GM20431 (cell line): Measurements from ENCODE around the gene MIDN.

Experiments used
- in situ Hi-C: fragments of 300-500 bp; cut with MseI, MboI; formaldehyde crosslinking; loops from one replicate; pipeline ENCODE4 v1.15.0; 2020; ENCODE audit warnings: low sequenced_read_pairs; ENCODE audit not compliant: unreplicated experiment

The MIDN gene

DNA sequence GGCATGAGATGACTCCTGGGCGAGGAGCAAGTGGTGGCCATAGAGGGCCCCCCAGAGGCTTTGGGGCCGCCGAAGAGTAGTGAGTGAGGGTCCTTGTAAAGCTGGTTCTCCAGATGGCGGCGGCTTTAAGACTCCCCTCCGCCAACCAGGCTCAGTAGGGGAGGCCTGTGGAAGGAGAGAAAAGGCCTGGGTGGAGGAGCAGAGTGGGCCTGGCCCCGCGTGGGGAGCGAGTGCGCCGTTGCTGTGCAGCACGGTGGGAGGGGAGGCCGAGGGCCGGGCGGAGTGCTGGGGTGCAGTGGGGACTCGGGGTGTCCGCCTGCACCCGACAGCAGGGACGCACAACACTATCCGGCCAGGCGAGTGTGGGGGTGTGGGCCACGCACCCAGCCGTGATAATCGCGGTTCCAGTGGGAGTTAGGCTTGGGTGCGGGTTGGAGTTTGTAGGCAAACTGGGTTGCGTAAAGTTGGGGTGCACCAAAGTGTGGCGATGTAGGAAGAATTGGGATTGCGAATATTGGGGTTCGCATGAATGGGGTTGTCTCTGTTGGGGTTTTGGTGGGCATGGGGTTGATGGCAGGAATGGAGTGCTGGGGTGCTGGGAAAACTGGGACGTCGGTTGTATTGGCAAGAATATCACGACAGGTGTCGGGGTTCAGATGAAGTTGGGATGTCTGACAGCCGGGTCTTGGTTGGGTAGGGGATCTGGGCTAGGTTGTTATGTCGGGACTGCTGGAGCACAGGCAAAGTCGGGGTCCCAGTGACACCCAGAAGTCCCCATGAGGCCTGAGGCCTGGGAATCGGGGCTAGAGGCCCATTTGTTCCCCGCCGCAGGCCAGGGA lies 20.1 kb downstream of the MIDN start:
- in situ Hi-C loops, result no loop called here

DNA sequence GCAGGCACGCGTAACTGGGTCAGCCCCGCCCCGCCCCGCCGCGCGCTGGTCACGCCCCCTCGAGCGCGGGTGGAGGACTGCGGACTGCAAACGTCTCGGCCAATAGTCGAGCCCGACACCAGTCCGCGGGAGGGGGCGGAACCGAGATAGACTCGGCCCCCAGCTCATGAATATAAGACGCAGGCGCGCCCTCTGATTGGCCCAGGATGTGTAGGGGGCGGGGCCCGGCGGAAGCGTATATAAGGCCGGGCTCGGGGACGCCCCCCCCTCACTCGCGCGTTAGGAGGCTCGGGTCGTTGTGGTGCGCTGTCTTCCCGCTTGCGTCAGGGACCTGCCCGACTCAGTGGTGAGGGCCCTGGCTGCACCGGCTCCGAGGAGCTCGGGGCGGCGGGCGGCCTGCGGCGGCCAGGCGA lies 20.7 kb downstream of the MIDN start, which contains the start of gene CIRBP:
Gene CIRBP, plus strand, starts transcription at position 268 of the 413 bp plus-strand sequence. CDS start 1,602 bp downstream, outside the sequence.
- in situ Hi-C loops, result no loop called here

DNA sequence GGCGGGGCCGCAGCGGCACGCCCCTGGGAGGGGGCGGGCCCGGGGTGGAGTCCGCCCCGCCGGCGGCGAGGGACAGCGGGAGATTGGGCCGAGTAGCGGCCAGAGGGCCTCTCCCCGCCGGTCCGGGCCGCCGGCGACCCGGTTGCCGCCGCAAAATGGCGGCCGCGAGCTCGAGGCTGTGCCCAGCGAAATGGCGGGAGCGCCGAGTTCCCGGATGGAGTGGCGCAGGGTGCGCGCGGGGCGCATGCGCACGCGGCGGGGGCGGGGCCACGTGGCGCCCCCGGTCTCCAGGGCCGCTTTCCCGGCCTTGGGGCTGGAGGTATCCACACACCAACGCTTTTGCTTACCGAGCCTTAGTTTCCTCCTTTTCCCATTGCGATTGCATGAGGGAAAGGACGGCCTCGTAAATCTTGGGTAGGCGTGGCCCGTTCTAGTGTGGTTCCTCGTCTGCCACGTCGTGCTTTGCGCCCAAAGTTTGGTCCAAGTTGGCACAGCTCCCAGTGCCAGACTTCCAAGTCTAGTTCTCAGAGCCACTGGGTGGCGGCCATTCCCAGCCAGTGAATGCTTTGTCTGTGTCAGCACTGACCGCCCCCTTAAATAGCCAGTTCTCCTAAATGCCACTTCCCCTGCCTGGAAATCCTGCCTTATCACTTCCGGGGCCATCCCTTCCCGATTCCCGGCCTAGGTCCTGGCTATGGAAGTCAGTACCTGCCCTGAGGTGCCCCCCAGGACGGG lies 21.3 kb downstream of the MIDN start:
- in situ Hi-C loops, result no loop called here

DNA sequence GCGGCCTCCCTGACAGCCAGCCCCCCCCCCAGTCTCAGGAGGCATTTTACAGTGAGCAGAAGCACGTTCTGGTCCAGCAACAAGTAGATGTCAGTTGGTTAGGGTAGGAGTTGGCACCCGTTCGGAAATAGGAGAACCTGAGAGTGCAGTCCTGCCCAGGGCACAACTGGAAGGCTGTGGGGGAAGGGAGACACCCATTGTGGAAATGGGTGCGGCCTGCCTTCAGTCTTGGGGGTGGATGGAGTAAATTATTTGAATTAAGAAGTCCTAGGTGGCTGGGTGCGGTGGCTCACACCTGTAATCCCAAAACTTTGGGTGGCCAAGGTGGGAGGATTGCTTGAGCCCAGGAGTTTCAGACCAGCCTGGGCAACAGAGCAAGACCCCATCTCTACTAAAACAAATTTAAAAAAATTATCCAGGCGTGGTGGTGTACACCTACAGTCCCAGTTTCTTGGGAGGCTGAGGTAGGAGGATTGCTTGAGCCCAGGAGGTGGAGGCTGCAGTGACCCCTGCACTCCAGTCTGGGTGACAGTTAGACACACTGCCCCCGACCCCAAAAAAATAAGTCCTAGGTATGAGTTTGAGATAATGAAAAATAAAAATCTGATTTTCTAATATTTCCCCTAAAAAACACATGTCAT lies 21.9 kb downstream of the MIDN start:
- in situ Hi-C loops, result no loop called here

DNA sequence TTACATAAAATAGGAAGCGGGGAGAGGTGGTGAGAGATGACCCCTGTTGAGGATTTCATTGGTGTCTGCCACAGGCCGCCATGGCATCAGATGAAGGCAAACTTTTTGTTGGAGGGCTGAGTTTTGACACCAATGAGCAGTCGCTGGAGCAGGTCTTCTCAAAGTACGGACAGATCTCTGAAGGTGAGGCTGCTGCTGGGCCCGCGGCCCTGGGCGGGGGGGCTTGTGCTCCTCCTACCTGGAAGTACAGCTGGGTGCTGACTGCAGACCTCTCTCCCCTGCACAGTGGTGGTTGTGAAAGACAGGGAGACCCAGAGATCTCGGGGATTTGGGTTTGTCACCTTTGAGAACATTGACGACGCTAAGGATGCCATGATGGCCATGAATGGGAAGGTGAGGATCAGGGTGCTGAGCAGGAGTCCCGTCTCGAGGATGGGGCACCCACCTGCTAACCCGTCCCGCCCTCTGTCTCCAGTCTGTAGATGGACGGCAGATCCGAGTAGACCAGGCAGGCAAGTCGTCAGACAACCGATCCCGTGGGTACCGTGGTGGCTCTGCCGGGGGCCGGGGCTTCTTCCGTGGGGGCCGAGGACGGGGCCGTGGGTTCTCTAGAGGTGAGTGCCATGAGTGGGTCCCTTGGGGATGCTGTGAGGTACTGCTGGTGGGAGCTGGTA lies 22.6 kb downstream of the MIDN start:
- in situ Hi-C loops, result no loop called here

DNA sequence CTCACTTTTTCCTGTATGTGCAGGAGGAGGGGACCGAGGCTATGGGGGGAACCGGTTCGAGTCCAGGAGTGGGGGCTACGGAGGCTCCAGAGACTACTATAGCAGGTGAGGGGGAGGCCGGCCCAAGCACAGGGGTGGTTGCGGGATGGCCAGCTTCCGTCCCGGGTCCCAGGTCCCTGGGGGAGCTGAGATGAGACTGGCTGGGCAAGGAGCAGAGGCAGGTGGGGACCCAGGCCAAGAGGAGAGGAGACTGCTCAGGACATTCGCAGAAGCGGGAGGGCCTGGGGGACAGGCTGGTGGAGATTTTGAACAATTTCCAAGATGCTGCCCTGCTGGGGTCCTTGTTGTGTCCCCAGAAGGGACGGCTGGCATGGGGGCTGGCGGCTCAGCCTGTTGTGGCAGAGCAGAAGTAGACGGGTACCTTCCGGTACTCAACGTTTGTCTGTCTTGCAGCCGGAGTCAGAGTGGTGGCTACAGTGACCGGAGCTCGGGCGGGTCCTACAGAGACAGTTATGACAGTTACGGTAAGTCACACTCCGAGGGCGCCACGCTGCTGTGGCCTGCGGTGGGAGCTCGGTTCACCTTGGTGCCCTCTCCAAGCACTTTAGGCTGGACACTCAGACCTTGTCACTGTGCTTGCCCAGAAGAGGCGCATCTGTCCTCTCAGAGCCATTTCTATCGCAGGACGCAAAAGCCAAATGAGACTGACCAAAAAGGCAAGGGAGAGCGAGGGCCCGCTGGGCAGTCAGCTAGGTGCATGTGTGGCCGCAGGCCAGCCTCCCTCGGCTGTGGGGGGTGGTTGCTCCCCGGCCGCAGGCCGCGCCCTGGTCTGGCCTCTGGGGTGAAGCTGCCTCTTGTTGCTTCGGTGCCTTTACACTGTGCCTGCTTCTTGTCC lies 23.4 kb downstream of the MIDN start:
- in situ Hi-C loops, result no loop called here

DNA sequence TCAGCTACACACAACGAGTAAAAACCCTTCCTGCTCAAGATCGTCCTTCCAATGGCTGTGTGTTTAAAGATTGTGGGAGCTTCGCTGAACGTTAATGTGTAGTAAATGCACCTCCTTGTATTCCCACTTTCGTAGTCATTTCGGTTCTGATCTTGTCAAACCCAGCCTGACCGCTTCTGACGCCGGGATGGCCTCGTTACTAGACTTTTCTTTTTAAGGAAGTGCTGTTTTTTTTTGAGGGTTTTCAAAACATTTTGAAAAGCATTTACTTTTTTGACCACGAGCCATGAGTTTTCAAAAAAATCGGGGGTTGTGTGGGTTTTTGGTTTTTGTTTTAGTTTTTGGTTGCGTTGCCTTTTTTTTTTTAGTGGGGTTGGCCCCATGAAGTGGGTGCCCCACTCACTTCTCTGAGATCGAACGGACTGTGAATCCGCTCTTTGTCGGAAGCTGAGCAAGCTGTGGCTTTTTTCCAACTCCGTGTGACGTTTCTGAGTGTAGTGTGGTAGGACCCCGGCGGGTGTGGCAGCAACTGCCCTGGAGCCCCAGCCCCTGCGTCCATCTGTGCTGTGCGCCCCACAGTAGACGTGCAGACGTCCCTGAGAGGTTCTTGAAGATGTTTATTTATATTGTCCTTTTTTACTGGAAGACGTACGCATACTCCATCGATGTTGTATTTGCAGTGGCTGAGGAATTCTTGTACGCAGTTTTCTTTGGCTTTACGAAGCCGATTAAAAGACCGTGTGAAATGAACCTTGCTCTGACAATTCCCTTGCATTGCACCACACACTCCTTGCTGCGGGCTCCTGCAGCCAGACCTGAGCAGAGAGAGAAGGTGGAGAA lies 24.3 kb downstream of the MIDN start:
- in situ Hi-C loops, result no loop called here

DNA sequence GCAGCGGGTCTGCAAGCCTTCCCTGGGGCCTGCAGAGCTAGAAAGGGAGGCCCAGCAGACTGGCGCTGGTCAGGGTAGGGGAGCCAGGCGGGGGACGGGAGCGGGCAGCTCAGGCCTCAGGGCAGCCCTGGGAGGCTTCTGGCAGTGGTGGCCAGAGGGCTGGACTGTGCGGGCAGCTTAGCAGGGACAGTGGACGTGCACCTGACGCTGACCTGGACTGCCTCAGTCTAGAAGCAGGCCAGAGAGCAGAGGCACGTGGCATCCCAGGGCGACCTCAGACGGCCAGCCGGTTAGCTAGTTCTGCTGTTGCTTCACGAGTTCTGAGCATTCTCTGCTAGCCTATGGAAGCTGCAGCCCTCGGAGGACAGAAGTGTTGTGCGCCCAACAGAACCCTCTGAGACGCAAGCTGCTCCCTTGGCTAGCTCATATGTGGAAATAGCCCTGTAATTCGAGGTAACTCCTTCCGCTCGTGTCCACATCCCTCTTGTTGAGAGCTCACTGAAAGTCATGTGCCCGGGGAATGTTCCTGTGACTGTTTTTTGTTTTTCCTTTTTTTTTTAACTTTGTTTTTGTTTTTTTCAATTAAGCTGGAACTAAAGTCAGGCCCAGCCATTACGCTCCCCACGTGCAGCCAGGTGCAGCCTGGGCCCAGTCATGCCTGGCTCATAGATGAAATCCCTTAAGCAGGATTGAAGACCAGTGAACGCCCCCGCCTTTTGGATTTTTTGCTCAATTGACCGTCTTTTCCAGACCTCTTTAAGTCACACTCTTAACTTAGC lies 25.1 kb downstream of the MIDN start:
- in situ Hi-C loops, result no loop called here

DNA sequence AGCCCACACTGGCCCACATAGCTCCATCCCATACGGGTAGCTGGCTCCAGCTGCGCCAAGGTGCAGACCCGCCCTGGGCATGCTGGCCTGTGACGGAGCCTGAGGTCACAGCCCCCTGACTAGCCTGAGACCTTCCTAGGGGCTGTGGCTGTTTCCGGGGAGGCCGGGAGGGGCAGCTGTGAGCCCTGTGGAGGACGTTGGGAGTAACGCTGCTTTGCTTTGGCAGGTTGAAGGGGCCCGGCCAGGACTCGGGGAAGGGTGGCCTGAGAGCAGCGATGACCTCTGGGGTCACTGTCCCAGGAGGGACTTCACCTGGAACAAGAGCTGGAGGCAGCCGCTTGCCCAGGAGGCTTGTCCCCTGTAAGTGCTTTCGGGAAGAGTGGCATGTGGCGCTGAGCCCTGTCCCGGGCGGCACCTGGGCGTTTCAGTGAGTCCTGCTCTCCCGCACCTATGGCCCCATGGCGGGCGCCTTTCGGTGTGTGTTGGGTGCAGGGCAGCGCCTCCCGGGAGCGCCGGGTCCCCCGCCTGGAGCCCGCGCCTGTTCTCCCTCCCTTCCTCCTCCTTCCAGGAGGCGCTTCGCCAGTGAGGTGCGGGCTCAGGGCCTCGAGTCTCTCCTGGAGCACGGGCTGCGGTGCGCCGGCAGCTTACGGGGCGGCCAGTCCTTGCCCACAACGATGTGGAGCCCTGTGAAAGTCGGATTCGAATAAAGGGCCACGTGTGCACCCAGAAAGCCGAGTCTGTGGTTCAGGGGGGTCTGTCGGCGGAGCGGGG lies 25.9 kb downstream of the MIDN start:
- in situ Hi-C loops, result no loop called here

DNA sequence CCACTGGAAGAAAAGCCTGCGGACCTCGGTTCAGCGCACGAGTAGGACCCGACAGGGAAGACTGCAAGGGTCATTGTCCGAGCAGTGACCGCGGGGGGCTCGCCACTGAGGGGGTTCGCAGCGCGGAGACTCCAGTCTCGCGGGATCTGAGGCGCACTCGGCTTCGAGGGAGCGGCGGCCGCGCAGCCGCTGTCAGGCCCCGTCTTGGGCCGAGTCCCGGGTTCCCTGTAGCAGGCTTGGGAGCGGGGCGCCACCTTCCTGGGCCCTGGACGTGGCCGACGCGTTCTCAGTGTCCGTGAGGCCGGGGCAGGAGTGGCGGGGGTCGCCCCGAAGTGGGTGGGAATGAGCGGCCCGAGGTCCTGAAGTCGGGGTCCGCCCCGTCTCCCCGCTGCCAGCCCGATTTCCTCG lies 26.5 kb downstream of the MIDN start:
- in situ Hi-C loops, result loop anchor here (25.0 kb wide), 1 partner anchor 112 kb away; the partner anchor contains the start of gene NDUFS7

DNA sequence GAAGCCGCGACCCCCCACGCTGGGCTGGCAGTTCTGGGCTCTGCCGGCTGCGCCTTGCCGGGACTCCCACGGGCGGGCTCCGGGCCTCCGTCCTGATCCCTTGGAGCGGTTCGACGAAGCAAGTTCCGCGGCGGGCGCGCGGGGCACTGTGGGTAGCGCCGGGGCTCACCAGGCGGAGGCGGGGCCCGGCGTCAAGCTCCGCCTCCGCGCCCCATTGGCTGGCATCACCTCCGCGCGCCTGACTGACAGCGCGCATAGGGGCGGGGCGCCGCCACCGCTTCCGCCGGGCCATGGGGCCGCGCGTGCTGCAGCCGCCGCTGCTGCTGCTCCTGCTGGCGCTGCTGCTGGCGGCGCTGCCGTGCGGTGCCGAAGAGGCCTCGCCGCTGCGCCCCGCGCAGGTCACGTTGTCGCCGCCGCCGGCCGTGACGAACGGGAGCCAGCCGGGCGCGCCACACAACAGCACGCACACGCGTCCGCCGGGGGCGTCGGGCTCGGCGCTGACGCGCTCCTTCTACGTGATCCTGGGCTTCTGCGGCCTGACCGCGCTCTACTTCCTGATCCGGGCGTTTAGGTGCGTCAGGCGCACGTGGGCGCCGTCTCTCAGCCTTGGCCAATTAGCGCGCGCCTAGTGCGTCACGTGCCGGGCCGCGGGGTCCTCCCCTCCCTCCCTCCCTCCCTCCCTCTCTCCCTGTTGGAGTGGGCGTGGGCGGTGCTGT lies 27.0 kb downstream of the MIDN start, which contains the start of gene FAM174C:
Gene FAM174C, plus strand, starts transcription at position 271 of the 716 bp plus-strand sequence. Its CDS starts 20 bp downstream, at position 291.
- in situ Hi-C loops, result loop anchor here (25.0 kb wide), 1 partner anchor 112 kb away; the partner anchor contains the start of gene NDUFS7

DNA sequence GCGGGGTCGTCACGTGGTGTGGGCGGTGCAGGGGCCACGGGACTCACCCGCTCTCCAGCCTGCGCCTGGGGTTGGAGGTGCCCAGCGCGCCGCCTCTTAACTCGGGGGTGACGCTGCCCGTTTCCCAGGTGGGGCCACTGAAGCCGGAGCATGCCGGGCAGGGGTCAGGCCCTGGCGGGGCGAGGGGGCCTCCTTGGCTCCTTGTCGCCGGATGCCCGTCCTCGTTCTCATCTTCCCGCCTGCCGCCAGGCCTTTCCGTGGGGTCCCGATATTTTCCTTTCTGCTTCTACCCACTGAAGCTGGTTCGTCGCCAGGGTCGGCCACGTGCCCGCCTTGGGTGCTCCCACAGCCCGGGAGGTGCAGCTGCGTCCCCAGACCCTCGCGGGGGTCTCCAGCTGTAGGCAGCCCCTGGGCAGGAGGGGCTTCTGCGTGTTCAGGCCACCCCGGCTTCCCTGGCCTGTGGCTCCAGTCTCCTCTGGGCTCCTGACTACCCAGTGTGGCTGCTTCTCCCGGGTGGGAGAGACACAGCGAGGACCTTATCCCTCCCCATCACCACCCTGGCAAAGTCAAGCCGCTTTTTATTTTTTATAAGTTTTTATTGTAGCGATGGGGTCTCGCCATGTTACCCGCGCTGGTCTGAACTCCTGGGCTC lies 27.7 kb downstream of the MIDN start:
- in situ Hi-C loops, result loop anchor here (25.0 kb wide), 1 partner anchor 111 kb away; the partner anchor contains the start of gene NDUFS7

DNA sequence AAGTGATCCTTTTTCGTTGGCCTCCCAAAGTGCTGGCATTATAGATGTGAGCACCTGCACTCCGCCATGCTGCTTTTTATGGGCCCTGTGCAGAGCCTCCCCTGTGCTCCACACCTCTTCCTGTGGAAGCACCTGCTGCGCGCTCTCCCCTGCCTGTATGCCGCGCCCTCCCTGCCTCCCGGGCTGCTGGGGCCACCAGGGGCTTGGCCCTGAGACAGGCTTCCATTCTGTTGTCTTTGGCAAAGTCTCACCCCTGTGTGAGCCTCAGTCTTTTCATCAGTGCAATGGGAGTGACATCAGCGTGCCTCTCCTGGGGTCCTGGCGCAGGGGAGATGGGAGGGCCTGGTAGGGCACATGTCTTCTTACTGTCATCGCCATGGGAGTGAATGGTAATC lies 28.2 kb downstream of the MIDN start:
- in situ Hi-C loops, result loop anchor here (25.0 kb wide), 1 partner anchor 111 kb away; the partner anchor contains the start of gene NDUFS7

DNA sequence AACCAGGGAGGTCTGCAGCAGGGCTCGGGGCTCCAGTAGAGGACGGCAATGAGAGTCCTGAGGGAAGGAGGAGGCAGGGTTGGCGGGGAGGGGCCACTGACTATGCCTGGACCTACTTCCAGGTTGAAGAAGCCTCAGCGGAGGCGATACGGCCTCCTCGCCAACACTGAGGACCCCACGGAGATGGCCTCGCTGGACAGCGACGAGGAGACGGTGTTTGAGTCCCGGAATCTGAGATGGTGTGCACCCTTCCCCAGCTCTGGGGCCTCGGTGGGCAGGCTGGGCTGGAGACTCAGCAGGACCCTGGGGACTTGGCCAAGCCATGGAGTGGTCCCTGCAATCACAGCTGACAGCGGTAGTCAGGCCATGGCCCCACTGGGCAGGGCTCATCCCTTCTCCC lies 28.7 kb downstream of the MIDN start:
- in situ Hi-C loops, result loop anchor here (25.0 kb wide), 1 partner anchor 110 kb away; the partner anchor contains the start of gene NDUFS7

DNA sequence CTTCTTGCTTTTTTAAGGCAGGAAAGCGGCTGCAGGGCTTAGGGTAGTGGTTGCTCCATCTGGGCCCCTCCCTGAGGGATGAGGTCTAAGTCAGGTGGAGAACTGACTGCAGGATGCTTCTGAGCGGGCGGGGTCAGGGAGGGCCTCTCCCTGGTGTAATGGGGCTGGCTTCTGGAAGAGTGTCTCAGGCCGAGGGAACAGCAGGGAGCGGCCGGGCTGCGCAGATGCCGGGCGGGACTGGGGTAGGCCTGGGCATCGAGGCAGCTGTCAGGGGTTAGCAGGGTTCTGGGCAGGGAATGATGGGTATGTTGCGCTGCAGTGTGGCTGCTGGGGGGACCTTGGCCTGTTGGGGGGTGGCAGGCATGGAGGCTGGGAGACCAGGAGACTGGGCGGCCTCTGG lies 29.7 kb downstream of the MIDN start:
- in situ Hi-C loops, result loop anchor here (25.0 kb wide), 1 partner anchor 109 kb away; the partner anchor contains the start of gene NDUFS7
